Measurements from ENCODE around the gene SKOR1.

The SKOR1 gene

GRCh38 chr15:67824976-67825880, at the start of gene SKOR1:
Gene SKOR1 (plus strand): TSS chr15:67825509. CDS start chr15:67825603, 94 bp downstream.
- no peak for DNase-seq

- DNase-seq: no peak
Observed at GRCh38 chr15:67775998-67776397, 49.3 kb upstream of the SKOR1 start.

GRCh38 chr15:67776600-67776999, 48.7 kb upstream of the SKOR1 start:
- DNase-seq: no peak

- no peak for DNase-seq
Observed at GRCh38 chr15:67777071-67777470, 48.2 kb upstream of the SKOR1 start.

GRCh38 chr15:67777773-67778172, 47.5 kb upstream of the SKOR1 start:
- no peak for DNase-seq

GRCh38 chr15:67778968-67779548, 46.3 kb upstream of the SKOR1 start:
- DNase-seq: no peak

- no peak for DNase-seq
Observed at GRCh38 chr15:67779549-67780111, 45.7 kb upstream of the SKOR1 start.

GRCh38 chr15:67781061-67781460, 44.2 kb upstream of the SKOR1 start:
- no peak for DNase-seq

GRCh38 chr15:67781907-67782690, 43.2 kb upstream of the SKOR1 start:
- no peak for DNase-seq

- DNase-seq: no peak
Observed at GRCh38 chr15:67782691-67782991, 42.7 kb upstream of the SKOR1 start.

- no peak for DNase-seq
Observed at GRCh38 chr15:67783303-67783702, 42.0 kb upstream of the SKOR1 start.

GRCh38 chr15:67784090-67784781, 41.1 kb upstream of the SKOR1 start:
- DNase-seq: no peak

GRCh38 chr15:67784856-67785430, 40.4 kb upstream of the SKOR1 start:
- DNase-seq: no peak

GRCh38 chr15:67785431-67785830, 39.9 kb upstream of the SKOR1 start:
- DNase-seq: no peak

GRCh38 chr15:67786646-67787045, 38.7 kb upstream of the SKOR1 start:
- no peak for DNase-seq

GRCh38 chr15:67788986-67789385, 36.3 kb upstream of the SKOR1 start:
- no peak for DNase-seq

- no peak for DNase-seq
Observed at GRCh38 chr15:67790610-67791319, 34.5 kb upstream of the SKOR1 start.

GRCh38 chr15:67792250-67792942, 32.9 kb upstream of the SKOR1 start:
- DNase-seq: no peak

GRCh38 chr15:67794832-67795574, 30.3 kb upstream of the SKOR1 start:
- no peak for DNase-seq
